Left hindlimb (tissue), 1 donor: ENCODE measurements around the gene ATP11A.
"Not testable (repeated sequence)": the region's sequence is repeated elsewhere in the genome, so short reads cannot be mapped to it uniquely, and the experiment has no call there.

ENCODE experiments used
- DNase-seq: peaks from one replicate; pipeline ENCODE4 v3.0.0-alpha.2; 2018

Gene ATP11A

DNA sequence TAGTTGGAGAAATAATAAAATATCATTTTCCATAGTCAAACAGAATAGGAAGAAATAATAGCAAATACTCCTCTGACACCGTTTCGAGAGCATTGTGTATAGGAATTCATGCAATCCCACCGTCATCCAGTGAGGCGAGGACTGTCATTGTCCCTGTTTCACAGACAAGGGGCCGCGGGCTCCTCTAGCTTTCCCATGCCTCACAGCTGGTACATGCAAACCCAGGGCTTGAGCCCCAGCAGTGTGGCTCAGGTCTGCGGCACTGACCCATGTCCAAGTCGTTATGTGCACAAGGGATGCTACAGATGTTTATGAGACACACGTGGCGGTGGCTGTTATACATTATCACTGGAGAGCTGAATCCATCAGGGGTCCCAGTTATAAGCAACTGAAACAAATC lies 18.5 kb upstream of the ATP11A start:
- no peak for DNase-seq

DNA sequence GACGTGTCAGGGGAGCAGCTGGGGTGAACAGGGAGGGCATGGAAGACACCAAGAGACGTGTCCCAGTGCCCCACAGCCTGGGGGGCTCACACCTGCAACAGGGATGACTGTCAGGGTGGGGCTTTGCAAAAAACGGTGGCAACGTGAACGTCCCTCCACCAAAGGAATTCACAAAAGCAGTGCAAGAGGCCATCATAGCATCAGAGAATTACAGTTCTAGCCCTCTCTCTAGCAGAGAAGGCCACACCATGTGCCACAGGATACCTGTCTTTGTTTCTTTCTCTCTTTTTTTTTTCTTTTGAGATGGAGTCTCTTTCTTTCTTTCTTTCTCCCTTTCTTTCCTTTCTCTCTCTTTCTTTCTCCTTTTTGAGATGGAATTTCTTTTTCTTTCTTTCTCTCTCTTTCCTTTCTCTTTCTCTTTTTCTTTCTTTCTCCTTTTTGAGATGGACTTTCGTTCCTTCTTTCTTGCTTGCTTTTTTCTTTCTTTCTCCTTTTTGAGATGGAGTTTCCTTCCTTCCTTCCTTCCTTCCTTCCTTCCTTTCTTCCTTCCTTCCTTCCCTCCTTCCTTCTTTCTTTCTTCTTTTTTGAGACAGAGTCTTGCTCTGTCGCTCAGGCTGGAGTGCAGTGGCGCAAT lies 17.1 kb upstream of the ATP11A start:
- DNase-seq: no peak

DNA sequence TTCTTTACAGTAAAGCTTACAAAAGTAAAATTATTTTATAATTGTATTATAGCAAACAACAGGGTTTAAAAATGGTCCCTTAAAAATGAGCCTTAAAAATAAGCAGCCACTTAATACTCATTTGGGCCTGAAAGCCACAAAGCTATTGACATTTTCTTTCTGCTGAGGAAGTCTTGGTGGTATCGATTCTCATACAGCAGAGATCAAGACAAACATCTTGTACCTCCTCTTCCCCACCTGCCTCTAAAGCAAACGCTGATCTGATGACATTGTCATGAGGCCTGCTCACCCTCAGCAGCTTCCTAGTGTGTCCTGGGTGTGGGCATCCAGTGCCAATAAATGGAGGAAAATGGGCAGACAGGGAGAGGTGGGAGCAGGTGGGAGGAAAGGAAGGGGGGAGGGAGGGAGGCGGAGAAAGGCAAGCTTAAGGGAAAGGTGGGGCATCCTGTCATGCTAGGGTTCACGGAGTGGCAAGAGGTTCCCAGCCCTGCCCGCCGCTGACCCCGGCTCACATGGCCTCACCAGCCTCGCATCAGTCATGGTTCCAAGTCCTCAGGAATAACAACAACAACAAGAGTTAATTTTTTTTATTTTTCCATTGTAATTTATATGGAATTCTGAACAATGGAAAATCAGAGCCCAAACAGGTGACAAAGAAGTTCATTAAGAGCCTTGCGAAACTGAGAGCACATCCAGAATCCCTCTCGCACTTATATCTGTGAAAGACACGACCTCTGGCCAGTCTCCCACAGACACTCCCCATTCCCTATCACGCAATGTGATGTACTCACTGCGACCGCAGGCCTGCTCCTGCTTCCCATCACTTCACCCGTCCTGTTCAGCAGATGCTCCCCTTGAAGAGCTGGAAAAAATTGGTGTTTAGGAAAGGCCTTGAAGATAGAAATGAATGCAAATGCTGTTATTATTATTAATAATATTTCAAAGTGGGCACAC lies 15.1 kb upstream of the ATP11A start:
- DNase-seq: no peak

DNA sequence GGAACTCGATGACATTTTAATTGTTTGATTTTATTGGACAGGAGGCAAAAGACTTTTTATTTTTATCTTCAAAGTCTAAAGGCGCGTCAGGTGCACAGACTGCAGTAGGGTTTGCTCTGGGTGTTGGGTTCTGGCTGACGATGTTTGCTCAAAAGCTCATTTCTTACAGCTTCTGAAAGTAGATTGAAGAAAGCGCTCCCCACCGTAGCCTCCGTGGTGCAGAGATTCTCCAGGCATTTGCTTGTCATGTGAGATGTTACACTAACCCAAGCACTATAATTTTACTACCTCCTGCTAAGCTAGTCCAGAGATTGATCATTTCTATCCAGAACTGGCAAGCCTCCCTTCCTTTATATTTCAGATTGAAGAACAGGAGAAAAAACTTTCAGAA lies 14.5 kb upstream of the ATP11A start:
- no peak for DNase-seq

DNA sequence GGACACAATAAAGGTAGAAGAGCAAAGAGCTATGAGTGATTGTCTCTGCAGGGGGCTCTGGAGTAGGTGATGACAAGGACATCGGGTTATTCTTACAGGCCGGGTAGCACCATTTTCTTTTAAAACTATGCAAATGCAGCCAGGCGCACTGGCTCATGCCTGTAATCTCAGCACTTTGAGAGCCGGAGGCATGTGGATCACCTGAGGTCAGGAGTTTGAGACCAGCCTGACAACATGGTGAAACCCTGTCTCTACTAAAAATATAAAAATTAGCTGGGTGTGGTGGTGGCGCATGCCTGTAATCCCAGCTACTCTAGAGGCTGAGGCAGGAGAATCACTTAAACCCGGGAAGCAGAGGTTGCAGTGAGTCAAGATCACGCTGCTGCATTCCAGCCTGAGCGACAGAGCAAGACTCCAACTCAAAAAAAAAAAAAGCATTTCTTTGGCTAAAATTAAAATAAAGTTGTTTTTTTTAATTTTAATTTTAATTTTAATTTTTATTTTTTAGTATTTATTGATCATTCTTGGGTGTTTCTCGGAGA lies 12.3 kb upstream of the ATP11A start:
- not testable (repeated sequence) for DNase-seq

DNA sequence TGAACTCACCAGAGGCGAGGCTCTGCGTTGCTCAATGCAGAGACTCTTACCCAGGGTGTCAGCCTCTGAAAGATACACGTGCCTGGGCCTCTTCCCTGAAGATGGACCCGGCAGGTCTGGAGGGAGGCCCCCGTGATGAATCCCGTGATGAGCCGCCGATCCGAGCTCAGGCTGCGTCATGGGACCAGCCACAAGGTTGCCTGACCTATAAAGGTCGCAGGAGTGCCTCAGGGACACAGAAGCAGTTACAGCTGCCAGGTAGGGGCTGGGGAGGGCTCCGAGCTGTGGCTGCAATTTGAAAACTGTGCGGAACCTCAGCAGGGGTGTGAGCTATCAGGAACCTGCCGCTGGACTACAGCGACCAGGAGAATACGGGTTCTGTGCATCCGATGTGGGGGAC lies 10.5 kb upstream of the ATP11A start:
- DNase-seq: no peak

DNA sequence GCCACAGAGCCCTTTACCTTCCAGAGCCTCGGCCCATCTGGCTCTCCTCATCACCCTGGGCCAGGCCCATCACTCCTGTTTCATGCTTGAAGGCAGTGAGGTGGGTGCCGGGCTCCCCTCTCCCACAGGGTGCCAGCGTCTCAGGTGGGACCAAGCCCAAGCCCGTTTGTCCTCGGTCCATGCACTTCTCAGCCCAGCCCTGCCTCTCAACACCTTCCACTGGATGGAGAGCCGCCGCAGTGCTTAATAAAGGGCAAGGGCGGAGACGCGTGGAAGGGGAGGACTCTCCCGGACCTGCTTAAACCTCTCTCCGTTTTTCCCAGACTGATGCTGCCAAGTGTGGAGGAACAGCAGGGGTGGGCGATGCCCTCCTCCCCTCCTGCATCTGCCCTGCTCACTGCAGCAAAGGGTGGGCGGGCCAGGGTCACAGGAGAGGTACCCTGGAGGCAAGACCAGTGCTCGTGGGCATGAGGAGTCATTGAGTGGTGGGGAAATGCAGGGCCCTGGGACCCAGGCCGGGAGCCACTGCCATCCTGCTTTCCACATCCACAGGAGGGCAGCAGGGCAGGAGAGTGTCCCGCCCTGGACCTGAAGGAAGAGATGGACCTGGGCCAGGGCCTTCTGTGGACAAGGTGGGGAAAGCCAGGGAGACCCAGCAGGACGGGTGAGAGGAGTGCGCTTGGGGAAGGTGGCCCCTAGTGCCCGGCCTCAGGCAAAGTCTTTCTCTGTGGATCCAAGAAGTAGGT lies 9.7 kb upstream of the ATP11A start:
- no peak for DNase-seq

DNA sequence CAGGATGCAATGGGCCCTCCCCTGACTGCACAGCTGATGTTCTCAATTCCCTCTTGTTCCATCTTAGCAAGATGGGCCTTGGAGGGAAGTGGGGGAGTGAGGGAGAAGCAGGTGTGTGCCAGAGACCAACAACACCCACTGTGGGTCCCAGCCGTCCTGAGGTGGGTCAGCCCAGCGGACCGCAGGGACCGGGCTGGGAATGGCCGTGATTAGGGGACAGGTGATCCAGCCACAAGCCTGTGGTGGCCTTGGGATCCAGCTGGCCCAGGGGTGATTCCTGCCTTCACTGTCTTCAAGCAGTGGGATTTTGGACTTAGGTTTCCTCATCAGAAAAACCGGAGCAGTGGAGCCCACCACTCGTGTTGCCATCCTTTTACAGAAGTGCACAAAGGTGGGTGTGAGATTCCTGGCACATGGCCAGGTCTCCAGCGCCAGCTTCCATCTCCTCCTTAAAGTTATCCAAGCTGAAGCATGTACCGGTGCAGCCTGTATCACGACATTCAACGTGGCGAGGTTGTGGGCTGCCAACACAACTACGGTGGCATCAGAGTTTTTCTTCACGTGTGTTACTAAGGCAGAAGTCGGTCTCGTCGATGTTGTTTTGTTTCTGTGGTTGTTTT lies 9.0 kb upstream of the ATP11A start:
- DNase-seq: no peak

DNA sequence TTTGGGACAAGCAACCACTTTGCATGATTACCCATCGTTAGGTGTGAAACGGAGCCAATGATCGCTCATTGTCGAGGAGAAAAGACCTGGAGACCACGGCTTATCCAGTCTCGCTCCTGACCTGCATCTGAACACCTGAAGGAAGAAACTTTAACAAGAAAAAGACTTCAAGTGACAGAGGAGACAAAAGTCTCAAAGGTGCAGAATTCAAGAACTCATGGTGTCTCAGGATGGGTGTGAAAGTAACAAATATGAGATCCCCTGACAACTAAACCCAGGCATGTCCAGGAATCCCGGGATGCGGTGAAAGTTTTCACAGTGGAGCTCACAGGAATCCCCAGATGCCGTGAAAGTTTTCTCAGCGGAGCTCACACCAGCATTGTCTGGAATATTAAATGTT lies 6.3 kb upstream of the ATP11A start:
- no peak for DNase-seq

DNA sequence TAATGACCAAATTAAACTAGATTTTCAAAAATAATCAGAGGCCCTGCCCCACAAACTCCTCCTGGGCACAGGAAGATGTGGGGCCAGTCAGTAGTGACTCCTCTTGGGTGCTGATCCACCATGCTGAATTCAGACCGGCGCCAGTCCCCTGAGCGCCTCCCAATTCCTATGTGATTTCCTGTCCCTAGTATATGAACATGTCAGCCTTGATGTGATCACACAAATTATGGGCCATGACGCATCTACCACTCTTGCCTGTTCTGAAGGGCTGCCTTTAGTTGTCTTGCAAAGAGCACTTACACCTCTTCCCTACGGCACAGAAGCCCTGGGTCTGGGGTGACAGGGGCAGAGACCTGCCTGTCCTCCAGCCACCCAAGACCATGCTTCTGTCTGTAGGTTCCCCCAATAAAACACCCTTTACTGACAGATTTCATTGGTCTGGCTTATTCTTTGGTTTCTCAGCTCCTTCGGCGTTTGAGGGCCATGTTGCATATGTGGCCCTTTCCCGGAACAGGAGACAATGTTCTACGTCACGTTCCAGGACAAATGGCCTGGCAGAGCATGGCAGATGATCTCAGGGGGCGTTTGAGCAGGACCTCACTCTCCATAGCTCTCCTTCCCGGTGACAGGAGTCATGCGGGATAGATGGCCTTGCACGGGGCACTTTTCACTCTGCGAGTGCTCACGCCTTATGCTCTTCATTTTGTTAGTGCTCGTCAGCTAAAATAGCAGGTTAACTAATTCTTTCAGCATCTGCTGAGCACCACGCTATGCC lies 5.6 kb upstream of the ATP11A start:
- DNase-seq: no peak

DNA sequence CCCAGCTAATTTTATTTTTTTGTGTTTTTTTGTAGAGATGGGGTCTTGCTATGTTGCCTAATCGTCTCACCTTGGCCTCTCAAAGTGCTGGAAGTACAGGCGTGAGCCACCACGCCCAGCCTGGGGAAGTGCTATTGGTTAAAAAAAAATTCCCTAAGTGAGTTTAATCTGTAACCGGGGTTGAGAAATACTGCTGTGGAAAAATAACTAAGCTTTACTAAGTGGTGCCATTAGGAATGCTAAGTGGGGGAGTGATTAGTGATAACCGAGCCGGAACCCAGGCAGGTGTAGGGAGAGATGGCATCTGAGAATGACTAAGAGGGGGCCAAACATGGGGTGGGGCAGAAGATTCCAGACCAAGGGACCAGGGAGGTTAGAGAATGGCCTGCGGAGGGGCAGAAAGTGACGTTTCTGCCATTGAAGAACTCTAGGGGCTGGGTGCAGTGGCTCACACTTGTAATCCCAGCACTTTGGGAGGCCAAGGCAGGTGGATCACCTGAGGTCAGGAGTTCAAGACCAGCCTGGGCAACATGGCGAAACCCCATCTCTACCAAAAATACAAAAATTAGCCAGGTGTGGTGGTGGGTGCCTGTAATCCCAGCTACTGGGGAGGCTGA lies 4.5 kb upstream of the ATP11A start:
- not testable (repeated sequence) for DNase-seq

DNA sequence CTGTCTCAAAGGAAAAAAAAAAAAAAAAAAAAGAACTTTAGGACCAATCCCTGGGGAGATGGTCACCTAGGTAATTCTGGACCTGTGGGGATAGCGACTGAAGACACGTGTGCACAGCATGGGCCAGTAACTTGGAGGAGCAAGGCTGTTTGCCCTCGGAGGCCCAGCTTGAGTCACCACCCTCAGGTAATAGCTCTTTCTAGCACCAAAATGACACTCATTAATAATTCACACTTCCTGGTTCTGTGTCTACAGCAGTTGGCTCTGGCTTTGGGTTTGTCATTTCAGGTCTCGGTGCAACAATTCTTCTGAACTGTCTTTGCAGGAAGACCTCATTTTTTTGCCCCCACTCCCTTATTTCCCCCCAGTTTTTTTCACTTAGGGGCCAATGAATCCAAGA lies 3.9 kb upstream of the ATP11A start:
- DNase-seq: no peak

DNA sequence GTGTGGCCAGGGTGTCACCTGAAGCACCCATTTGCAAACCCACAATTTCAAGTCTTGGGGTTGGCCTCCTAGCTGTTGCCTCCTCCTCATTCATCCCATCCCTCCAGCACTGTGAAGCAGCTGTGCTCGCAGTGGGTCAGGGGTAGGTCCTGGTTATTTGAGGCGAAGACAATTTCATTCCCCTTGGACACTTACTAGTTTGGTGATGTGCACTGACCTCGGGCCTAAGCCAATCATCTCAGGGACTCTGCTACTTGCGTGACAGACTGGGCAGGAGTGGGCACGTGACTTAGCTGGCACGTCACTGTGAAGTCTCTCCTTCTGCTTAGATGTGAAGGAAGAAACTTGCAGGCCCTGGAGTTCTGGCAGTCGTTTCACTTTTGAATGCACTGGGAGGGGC lies 3.5 kb upstream of the ATP11A start:
- no peak for DNase-seq

DNA sequence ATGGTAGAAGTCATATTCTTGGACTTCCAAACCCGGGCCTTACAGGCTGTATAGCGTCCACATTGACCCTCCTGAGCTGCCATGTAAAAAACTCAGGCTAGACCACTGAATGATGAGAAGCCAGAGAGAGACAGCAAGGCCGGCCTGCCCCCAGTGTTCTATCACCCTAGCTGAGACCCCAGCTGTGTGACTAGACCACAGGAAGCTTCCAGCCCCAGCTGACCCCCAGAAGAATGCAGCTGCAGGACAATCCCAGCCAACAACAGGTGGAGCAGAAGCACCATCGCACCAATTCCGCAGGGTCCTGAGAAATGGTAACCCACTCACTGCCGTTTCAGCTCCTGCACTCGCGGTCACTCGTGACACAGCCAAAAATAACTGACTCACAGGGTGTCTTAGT lies 2.9 kb upstream of the ATP11A start:
- no peak for DNase-seq

DNA sequence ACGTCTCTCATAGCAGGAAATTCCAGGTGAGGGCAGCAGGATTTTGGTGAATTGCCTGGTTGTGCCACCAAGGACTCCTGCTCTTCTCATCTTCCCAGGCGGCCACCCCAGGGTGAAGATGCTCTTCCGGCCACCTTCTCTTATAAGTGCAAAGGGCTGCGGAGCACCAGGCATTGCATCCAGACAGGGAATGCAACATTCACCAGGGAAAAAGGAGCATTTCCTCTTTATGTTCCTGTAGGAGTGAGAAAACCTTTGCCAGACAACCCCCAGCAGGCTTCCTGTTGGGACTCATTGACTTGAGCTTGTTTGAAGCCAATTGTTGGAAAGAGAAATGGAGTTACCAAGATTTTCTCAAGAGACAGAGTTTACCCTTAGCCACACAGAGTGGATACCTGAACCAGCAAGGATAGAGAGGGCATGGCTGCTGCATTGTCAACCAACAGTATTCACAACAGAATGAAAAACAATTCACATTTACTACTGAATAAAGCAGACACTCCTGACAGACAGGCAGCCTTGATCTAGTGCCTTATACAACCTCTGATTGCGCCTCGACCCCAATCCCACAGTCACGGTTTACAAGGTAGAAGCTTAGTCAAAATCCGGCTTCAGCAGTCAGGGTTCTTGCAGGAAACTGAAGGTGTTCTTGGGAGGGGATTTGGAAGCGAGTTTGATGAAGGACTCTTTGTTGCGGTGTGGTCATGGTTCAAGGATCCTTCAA lies 1.8 kb upstream of the ATP11A start:
- no peak for DNase-seq

DNA sequence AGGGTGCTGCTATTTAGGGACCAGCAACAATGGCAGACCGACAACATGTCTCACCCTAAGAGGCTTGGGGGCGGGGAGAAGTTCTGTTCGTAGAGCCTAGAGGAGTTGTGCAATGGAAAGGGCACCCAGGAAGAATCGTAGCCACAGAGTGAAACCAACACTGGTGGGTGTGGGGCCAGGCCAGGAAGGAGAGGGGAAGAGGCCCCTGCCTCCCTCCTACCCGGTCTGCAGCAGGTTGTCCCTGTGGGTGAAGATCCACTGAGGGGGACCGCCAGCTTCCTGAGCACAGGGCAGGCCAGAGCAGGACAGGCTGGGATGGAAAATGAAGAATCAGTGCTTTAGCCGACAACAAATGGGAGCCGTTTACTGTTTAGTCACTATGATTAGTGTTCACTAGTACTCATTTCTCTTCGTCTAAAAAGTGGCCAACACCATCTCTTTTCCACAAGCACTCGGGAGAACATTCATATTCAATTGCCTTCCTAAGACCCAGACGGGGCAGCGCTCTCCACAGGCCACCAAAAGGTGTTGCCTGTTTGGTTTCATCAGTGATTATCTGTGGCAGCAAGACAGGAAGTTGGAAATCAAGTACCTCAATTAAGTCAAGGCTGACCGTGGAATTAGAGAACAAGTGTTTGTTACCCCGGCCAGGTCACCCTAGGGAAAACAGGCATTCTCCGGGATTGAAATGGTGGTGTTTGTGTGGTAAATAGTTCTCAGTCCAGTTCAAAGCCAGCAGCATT lies 1.1 kb upstream of the ATP11A start:
- DNase-seq: no peak

DNA sequence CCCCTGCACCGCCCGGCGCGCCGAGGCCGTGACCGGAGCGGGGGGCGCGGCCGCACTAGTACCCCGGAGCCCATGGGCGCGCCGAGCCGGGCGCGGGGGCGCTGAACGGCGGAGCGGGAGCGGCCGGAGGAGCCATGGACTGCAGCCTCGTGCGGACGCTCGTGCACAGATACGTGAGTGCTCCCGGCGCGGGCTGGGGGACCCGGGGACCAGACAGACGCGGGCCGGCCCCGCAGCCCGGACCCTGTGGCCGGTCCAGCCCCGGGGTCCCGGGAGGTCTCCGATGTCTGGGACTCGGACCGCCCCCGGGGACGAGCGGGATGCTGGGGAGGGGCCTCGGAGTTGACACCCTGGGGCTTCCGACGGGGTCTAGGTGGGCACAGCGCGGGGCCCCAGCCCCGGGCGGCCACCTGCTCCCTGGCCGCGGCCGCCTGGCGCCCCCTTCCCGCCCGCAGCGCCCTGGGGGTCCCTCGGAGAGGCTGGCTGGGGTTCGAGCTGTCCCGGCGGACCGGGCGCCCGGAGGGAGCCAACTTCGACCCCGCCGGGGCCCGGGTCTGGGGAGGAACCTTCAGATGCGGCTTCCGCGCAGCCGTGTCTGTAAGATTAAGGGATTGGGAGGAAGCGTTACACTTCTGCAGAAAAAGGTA lies 568 bp downstream of the ATP11A start:
- DNase-seq: no peak

DNA sequence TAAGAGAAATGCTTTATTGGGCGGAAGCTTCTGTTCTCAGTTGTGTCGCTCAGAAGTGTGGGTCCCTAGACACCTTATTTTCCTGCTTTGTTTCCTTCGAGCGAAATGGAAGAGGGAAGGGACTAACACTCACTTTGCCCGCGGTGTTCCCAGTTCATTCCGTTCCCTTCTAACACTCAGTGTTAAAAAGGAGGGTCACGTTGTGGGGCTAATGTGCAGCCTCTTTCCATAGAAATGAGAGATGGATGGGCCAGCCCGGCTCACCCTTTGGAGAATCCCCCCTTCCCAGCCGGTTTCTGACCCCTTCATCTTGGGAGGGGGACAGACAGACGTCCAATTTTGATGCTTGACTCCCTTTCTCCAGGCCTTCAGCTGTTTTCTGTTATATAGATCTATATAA lies 2.3 kb downstream of the ATP11A start:
- no peak for DNase-seq

DNA sequence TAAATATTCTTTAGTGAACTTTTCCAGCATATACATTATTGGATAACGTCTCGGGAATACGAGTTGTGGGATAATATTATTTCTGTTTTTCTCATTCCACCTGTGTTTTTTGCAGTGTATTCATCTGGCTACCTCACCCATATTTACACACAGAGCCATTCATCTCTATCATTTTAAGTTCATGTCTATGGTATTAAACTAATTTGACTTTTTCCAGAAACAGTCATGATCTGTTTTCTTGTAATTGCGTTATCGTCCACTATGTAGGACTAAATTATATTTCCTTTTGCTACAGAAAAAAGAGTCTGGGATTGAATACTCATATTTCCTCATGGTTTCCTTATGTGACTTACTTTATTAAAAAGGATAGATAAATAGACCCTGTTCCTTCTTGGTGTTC lies 2.7 kb downstream of the ATP11A start:
- no peak for DNase-seq
